Astrocyte (in vitro differentiated cells and primary cell): ENCODE results near the gene LELP1. TPM values are rescaled to one million over a fixed set of nuclear protein-coding genes. Genes with fewer than 3 reads are reported as not detected.

Experiments used
- DNase-seq: peaks from one replicate; pipeline ENCODE4 v3.0.0-alpha.2; 2010; ENCODE audit warnings: low read depth
- FAIRE-seq: peaks from 2 replicates; lab custom pipeline; 2011; peaks lifted over from hg19 to GRCh38; lab: Jason Lieb, UNC
- H2AFZ ChIP-seq: 2 replicates; pipeline ENCODE4 v1.6.0; 2012; ENCODE audit warnings: low read depth, low read length, inconsistent platforms
- H3K27ac ChIP-seq: 2 replicates; pipeline ENCODE4 v1.5.1; 2011; ENCODE audit warnings: low read depth, low read length, inconsistent platforms
- H3K27me3 ChIP-seq: 2 replicates; pipeline ENCODE4 v1.6.0; 2011; ENCODE audit warnings: low read length, inconsistent platforms; ENCODE audit not compliant: insufficient read depth
- H3K36me3 ChIP-seq: 2 replicates; pipeline ENCODE4 v1.5.1; 2011; ENCODE audit warnings: low read length, inconsistent platforms; ENCODE audit not compliant: insufficient read depth
- H3K4me1 ChIP-seq: 2 replicates; pipeline ENCODE4 v1.5.1; 2011; ENCODE audit warnings: low read length, inconsistent platforms; ENCODE audit not compliant: insufficient read depth
- H3K4me2 ChIP-seq: 2 replicates; pipeline ENCODE4 v1.6.0; 2012; ENCODE audit warnings: low read length, inconsistent platforms
- H3K4me3 ChIP-seq: 2 replicates; pipeline ENCODE4 v1.5.1; 2011; ENCODE audit warnings: low read depth, mild to moderate bottlenecking, low read length, inconsistent platforms; ENCODE audit not compliant: insufficient read depth
- H3K79me2 ChIP-seq: 2 replicates; pipeline ENCODE4 v1.6.0; 2012; ENCODE audit warnings: mild to moderate bottlenecking, low read length, inconsistent platforms; ENCODE audit not compliant: insufficient read depth
- H3K9ac ChIP-seq: 2 replicates; pipeline ENCODE4 v1.6.0; 2012; ENCODE audit warnings: mild to moderate bottlenecking, low read length, inconsistent platforms
- H3K9me3 ChIP-seq: 2 replicates; pipeline ENCODE4 v1.5.1; 2012; ENCODE audit warnings: low read depth, mild to moderate bottlenecking, low read length, inconsistent platforms; ENCODE audit not compliant: insufficient read depth
- H4K20me1 ChIP-seq: 2 replicates; pipeline ENCODE4 v1.6.0; 2012; ENCODE audit warnings: low read length, inconsistent platforms; ENCODE audit not compliant: insufficient read depth
- H3K27ac Mint-ChIP-seq: one replicate; pipeline ENCODE4 v1.8.0; 2021; ENCODE audit warnings: mild to moderate bottlenecking, mixed read lengths; ENCODE audit not compliant: unreplicated experiment
- H3K27me3 Mint-ChIP-seq: one replicate; pipeline ENCODE4 v1.8.0; 2021; ENCODE audit warnings: low read depth, mixed read lengths; ENCODE audit not compliant: unreplicated experiment
- H3K36me3 Mint-ChIP-seq: one replicate; pipeline ENCODE4 v1.8.0; 2021; ENCODE audit warnings: low read depth, mixed read lengths; ENCODE audit not compliant: unreplicated experiment
- H3K4me1 Mint-ChIP-seq: one replicate; pipeline ENCODE4 v1.8.0; 2021; ENCODE audit warnings: low read depth, mixed read lengths; ENCODE audit not compliant: unreplicated experiment
- H3K4me3 Mint-ChIP-seq: one replicate; pipeline ENCODE4 v1.8.0; 2021; ENCODE audit warnings: mild to moderate bottlenecking, moderate library complexity, mixed read lengths; ENCODE audit not compliant: unreplicated experiment
- H3K9me3 Mint-ChIP-seq: one replicate; pipeline ENCODE4 v1.8.0; 2021; ENCODE audit warnings: mild to moderate bottlenecking, mixed read lengths; ENCODE audit not compliant: unreplicated experiment
- CTCF ChIP-seq: IDR thresholded peaks from 2 replicates; pipeline ENCODE4 v1.5.1; 2011; ENCODE audit warnings: low read depth, mild to moderate bottlenecking, inconsistent platforms, low read length, moderate library complexity; ENCODE audit not compliant: insufficient read depth
- EZH2 ChIP-seq: IDR thresholded peaks from 2 replicates; pipeline ENCODE4 v1.6.1; 2012; ENCODE audit warnings: mild to moderate bottlenecking, low read length, inconsistent platforms; ENCODE audit not compliant: insufficient read depth
- total RNA-seq: library from RNA; stranded (reverse); gene quantifications from 2 replicates; pipeline ENCODE4 v1.2.1, GENCODE V29; 2021

Gene LELP1
- total RNA-seq, 1 donor from 2014 or later: not detected

DNA sequence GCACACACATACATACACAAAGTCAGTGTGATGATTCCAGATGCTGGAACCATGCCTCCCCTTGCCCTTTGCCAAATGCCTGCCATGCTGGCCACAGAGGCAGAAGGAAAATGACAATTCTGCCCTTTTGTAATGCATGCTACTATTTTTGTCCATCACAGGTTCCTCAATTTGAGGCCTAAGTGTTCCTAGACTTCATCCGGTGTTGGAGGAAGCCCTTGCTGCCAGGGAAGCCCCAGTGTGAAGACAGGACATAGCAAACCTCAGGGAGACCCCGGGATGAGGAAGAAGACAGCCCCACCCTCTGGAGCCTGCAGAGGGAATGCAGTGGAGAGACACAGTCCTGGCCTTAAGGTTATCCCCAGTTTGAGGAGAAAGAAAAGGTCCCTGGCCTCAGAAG, 28.6 kb downstream of the LELP1 start:
- no peak overlapping the region for H3K4me3 Mint-ChIP-seq
- Histone ChIP-seq H3K9me3 (no peaks in the 10 kb centered on the region), H3K4me3 (no peak overlapping the region), H3K36me3 (no peaks in the 10 kb centered on the region), H3K9ac (no peak overlapping the region), H2AFZ (no peak overlapping the region), H3K79me2 (no peaks in the 10 kb centered on the region), H3K27ac (no peak overlapping the region), H4K20me1 (no peaks in the 10 kb centered on the region), H3K4me2 (no peak overlapping the region), H3K4me1 (no peaks in the 10 kb centered on the region), H3K27me3 (no peaks in the 10 kb centered on the region)
- H3K27me3 Mint-ChIP-seq: peaks cover 7% of the 10 kb centered on the region
- TF ChIP-seq CTCF (no peak), EZH2 (no peak)
- no peaks in the 10 kb centered on the region for H3K36me3 Mint-ChIP-seq
- H3K4me1 Mint-ChIP-seq: no peaks in the 10 kb centered on the region
- H3K9me3 Mint-ChIP-seq: no peaks in the 10 kb centered on the region
- no peak for DNase-seq
- no peak for FAIRE-seq
- H3K27ac Mint-ChIP-seq: no peak overlapping the region

GRCh38 chr1:153232553-153232952, 29.3 kb downstream of the LELP1 start:
- Histone ChIP-seq H3K9me3 (no peaks in the 10 kb centered on the region), H3K4me2 (no peak overlapping the region), H3K36me3 (no peaks in the 10 kb centered on the region), H4K20me1 (no peaks in the 10 kb centered on the region), H2AFZ (no peak overlapping the region), H3K27ac (no peak overlapping the region), H3K79me2 (no peaks in the 10 kb centered on the region), H3K4me1 (no peaks in the 10 kb centered on the region), H3K27me3 (no peaks in the 10 kb centered on the region), H3K9ac (no peak overlapping the region), H3K4me3 (no peak overlapping the region)
- Mint-ChIP-seq H3K27ac (no peak overlapping the region), H3K27me3 (peaks cover 7% of the 10 kb centered on the region), H3K36me3 (no peaks in the 10 kb centered on the region), H3K9me3 (no peaks in the 10 kb centered on the region), H3K4me3 (no peak overlapping the region), H3K4me1 (no peaks in the 10 kb centered on the region)
- FAIRE-seq: no peak
- TF ChIP-seq EZH2 (no peak), CTCF (no peak)
- no peak for DNase-seq

GRCh38 chr1:153233448-153233847, 30.2 kb downstream of the LELP1 start:
- no peaks in the 10 kb centered on the region for H3K4me1 ChIP-seq
- DNase-seq: no peak
- no peak overlapping the region for H3K9ac ChIP-seq
- no peaks in the 10 kb centered on the region for H3K4me1 Mint-ChIP-seq
- peaks cover 7% of the 10 kb centered on the region for H3K27me3 Mint-ChIP-seq
- H3K4me3 ChIP-seq: no peak overlapping the region
- no peaks in the 10 kb centered on the region for H3K9me3 Mint-ChIP-seq
- no peak overlapping the region for H2AFZ ChIP-seq
- H3K27ac ChIP-seq: no peak overlapping the region
- H3K4me2 ChIP-seq: no peak overlapping the region
- H3K27ac Mint-ChIP-seq: no peak overlapping the region
- no peaks in the 10 kb centered on the region for H3K36me3 ChIP-seq
- no peaks in the 10 kb centered on the region for H3K36me3 Mint-ChIP-seq
- no peaks in the 10 kb centered on the region for H4K20me1 ChIP-seq
- H3K9me3 ChIP-seq: no peaks in the 10 kb centered on the region
- no peaks in the 10 kb centered on the region for H3K79me2 ChIP-seq
- no peak for TF ChIP-seq CTCF
- TF ChIP-seq EZH2: no peak
- no peaks in the 10 kb centered on the region for H3K27me3 ChIP-seq
- FAIRE-seq: no peak
- H3K4me3 Mint-ChIP-seq: no peak overlapping the region
